SW 1271 (cell line): ENCODE results near the gene DNAJC1.

ENCODE experiments used
- DNase-seq, 2 experiments: peaks; one replicate each; lab custom pipeline; 2025; lab: John Stamatoyannopoulos, UW

DNAJC1 gene

GRCh38 chr10:21759232-21759631 lies 244.3 kb downstream of the DNAJC1 start:
- no peak for DNase-seq

DNA sequence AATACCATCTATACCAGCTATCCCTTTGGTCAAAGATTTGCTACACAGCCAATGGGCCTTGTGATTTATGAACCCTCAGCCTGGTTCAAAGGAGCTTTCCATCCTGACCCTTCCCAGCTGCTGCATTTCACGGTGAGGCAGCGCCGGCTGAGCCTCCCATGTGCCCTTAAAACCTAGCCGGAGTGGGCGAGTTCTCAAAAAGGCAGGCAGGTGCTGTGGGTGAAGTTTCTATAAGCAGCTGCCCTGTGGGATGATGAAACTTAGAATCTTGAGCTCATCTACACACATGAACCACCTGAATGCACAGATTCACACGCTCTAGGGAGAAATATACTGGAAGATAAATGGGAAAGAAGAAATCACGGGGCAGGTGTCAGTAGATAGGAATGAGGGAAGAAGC lies 244.8 kb downstream of the DNAJC1 start:
- DNase-seq: no peak

DNA sequence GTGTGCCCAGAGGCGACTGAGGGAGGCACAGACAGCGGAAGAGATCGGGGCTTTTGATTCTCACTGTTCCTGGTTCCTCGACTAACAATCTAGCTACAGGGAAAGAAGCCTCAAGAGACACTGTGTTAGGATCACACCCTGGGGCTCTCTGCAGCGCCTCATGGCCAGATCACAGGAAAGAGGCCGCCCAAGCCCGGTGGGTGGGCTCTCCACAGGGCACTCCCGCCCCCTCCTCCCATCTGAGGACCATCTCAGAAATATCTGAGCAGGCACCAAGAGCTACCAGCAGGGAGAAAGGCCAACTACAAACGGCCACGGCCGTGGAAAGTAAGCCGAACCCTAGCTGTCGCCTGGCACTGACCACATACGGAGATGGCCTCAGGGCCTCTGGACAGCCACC lies 245.3 kb downstream of the DNAJC1 start:
- no peak for DNase-seq

GRCh38 chr10:21757185-21757901 lies 246.2 kb downstream of the DNAJC1 start:
- DNase-seq: no peak

DNA sequence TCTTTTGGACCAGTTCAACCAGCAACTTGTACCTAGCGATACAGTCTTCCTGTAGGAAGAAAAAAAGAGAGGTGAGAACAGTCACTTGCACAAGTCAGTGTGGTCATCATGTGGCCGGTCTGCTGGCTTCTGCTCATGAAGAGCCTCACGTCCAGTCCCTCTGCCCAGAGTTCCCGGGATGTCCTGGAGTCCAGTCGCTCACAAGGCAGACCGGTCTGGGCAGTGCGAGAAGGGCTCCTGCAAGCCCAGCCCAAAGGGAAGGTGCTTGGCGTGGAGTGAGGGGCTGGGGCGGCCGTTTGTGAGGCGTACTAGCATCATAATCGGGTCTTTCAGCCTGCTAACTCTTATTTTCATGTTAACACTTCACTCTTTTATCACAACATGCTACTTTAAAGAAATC lies 246.8 kb downstream of the DNAJC1 start:
- DNase-seq: no peak

- DNase-seq: no peak
Observed at GRCh38 chr10:21754410-21755011, 249.0 kb downstream of the DNAJC1 start.

- DNase-seq: no peak
Observed at GRCh38 chr10:21753497-21754270, 249.8 kb downstream of the DNAJC1 start.

GRCh38 chr10:21751341-21752310 lies 251.9 kb downstream of the DNAJC1 start:
- DNase-seq: no peak

DNA sequence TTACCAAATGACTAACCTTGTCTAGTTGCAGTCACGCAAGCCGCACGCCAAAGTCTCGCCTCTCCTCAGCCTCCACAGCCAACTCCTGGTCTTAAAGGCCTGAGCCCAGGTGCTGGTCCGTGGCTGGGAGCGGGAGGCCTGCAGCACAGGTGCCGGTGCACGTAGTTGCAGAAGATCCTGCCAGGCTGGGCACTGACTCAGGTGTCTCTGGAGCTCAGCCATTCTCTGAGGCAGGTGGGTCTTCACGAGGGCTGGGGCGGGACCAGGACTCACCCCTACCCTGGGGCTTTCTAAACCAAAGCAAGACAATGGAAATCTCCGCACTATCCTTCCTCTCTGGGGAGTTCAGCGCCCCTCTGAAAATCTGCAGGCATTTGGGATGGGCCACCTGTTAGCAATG lies 253.1 kb downstream of the DNAJC1 start:
- no peak for DNase-seq

DNA sequence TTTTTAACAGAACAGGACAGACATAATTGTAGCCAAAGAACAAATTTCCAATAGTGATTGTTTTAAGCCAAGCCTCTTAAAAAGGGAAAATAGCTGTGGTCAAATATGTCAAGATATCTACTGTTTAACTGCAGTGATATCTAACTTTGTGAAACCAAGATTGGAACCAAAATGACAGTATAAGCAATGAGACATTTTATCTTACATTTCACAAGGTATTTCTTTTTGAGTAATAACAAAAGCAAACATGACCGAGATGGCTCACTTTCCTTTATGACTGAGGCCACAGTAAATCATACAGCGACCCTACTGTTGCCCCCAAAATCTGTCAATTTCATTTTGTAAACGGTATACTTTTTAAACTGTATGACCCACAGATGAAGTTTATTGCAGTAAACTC lies 253.7 kb downstream of the DNAJC1 start:
- DNase-seq: no peak

GRCh38 chr10:21747809-21748208 lies 255.7 kb downstream of the DNAJC1 start:
- DNase-seq: no peak

DNA sequence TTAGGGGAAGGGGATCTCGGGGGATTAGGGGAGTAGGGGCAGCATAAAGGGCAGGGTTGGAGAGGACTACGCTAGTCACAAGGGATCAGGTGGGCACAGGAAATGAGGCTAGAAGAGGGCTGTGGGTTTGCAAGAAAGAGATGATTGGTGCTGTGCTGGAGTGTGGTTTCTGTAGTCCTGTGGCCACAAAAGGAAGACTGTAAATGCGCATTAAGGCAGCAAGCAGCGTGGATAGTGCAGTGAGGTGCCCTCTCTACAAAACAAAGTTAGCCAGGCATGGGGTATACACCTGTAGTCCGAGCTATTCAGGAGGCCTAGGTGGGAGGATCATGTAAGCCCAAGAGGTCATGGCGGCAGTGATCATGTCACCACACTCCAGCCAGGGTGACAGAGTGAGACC lies 257.4 kb downstream of the DNAJC1 start:
- no peak for DNase-seq

GRCh38 chr10:21744223-21744622 lies 259.3 kb downstream of the DNAJC1 start:
- DNase-seq: no peak

DNA sequence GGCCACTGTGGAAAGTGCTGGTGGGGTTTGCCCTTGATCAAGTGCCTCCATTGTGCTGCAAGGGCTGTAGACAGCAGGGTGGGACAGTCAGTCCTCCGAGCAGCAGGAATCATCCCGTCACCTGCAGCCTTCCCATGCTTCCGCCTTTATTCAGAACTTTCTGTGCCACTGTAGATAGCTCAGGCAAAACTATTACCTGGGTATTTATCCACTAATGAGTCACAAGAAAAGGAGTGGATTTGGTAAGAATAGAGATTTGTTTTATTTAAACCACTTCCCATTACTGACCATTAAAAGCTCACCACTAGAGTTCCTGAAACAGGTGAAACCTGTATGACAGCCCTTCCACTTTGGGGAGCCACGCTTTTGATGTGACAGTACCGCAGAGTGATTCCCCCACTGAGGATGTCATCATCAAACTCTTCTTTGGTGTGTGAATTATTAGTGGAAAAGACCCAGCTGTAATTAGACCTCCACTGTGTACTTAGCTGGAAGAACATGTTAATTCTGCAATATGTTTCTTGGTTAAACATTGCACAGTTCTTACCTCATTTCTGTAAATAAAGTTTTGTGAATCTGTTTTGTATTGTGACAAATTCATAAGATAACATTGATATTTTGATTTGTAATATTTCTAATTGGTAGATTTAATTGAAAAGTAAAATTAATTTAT lies 260.7 kb downstream of the DNAJC1 start:
- no peak for DNase-seq

GRCh38 chr10:21740989-21741388 lies 262.5 kb downstream of the DNAJC1 start:
- no peak for DNase-seq

GRCh38 chr10:21737106-21737505 lies 266.4 kb downstream of the DNAJC1 start:
- DNase-seq: no peak

GRCh38 chr10:21733710-21734109 lies 269.8 kb downstream of the DNAJC1 start:
- DNase-seq: no peak

- peak in 1 of 2 experiments; percentile 11 for DNase-seq
Observed at GRCh38 chr10:21732067-21732772, 271.3 kb downstream of the DNAJC1 start.

DNA sequence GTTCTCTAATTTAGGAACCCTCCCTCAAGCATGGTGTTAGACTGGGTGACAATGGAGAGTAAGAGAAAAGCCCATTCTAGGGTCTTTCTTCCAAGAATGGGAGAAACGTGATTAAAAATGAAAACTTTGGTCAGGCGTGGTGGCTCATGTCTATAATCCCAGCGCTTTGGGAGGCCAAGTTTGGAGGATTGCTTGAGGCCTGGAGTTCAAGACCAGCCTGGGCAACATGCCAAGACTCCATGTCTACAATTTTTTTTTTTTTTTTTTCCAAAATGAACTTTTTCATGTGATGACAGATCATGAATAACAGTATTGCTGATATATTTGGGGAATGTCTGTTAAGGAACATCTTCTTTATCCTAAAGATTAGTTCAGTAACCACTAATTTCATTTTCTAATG lies 274.9 kb downstream of the DNAJC1 start:
- DNase-seq: no peak

- no peak for DNase-seq
Observed at GRCh38 chr10:21727452-21728168, 275.9 kb downstream of the DNAJC1 start.
